ENCODE measurements around the gene ZNF70. TPM values are rescaled to one million over a fixed set of nuclear protein-coding genes. Genes with fewer than 3 reads are reported as not detected.

Gene ZNF70
- total and polyA plus RNA-seq, 2 of the 13 experiments (the other 11 are each of a cell fraction or from before 2014, with no cell fraction given): 0.62 to 3.6 TPM

- TF ChIP-seq ZNF574 (CRISPR knock-in tag; IDR thresholded peaks at IDR 0.05) (peak; percentile 55), ZNF563 (CRISPR knock-in tag; IDR thresholded peaks at IDR 0.05) (peak; percentile 43; the same call in 1 of the 2 replicates), ZNF891 (CRISPR knock-in tag; IDR thresholded peaks at IDR 0.05) (0 out of 2 replicates have a peak, but pooled peaks have one; percentile 31), ZFP90 (CRISPR knock-in tag; IDR thresholded peaks at IDR 0.05; ENCODE audit: borderline replicate concordance) (no peak), RERE (CRISPR knock-in tag; IDR thresholded peaks at IDR 0.05; ENCODE audit: low read depth) (no peak), GABPB1 (CRISPR knock-in tag; IDR thresholded peaks at IDR 0.05) (peak; percentile 39; the same call in 1 of the 2 replicates), ZBTB7A (CRISPR knock-in tag; IDR thresholded peaks at IDR 0.05) (0 out of 2 replicates have a peak, but pooled peaks have one; percentile 48), CCDC6 (CRISPR knock-in tag; IDR thresholded peaks at IDR 0.05) (peak; percentile 64; the same call in 1 of the 2 replicates), ATM (IDR thresholded peaks at IDR 0.05; ENCODE audit: borderline replicate concordance) (no peak), ZNF670 (CRISPR knock-in tag; IDR thresholded peaks at IDR 0.05; ENCODE audit: borderline replicate concordance) (no peak), AFF4 (CRISPR knock-in tag; IDR thresholded peaks at IDR 0.05) (no peak), MTA1 (CRISPR knock-in tag; IDR thresholded peaks at IDR 0.05; ENCODE audit: borderline replicate concordance) (no peak; the same call in 1 of the 2 replicates), ZNF773 (CRISPR knock-in tag; IDR thresholded peaks at IDR 0.05; ENCODE audit: borderline replicate concordance) (no peak), PAWR (CRISPR knock-in tag; IDR thresholded peaks at IDR 0.05; ENCODE audit: borderline replicate concordance) (no peak), ARNT2 (CRISPR knock-in tag; IDR thresholded peaks at IDR 0.05; ENCODE audit: low read depth) (peak; percentile 45; the same call in 1 of the 2 replicates), POLR2A (IDR thresholded peaks at IDR 0.05; ENCODE audit: insufficient read depth in 1 of 2, low read depth in 2 of 2, low read length in 2 of 2) (peak; percentile 35 to 74; a peak in 2 of 4 replicates), RARA (CRISPR knock-in tag; IDR thresholded peaks at IDR 0.05) (peak; percentile 17; the same call in 1 of the 2 replicates)
These were observed 21.9 kb upstream of the ZNF70 start, which contains the start of gene MMP11 (continued) for GRCh38 chr22:23772649-23773473.
